ENCODE measurements around the gene TIAM2.

DNA sequence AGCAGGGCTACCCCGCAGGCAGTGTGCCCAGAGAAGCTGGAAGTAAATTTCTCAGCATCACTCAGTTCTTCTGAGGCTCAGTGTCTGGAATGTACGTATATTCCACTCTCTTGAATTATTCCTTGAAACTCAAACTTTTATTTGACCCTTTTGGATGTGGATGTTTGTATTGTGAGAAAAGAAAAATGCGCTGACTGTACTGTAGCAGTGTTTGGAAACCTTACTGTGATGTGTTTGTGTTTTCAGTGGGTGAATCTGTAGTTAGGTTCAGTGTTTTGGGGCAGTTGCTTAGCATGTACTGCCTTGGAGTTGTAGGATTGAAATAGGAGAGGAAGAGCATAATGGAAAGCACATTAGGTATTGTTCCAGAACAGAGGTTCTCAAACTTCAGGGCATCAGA, 13.5 kb downstream of the TIAM2 start:
- TF ChIP-seq EP300 (IDR thresholded peaks at IDR 0.05) = no peak
- TF ChIP-seq POLR2AphosphoS5 (IDR thresholded peaks at IDR 0.05) = no peak
- TF ChIP-seq, protein P1, sequence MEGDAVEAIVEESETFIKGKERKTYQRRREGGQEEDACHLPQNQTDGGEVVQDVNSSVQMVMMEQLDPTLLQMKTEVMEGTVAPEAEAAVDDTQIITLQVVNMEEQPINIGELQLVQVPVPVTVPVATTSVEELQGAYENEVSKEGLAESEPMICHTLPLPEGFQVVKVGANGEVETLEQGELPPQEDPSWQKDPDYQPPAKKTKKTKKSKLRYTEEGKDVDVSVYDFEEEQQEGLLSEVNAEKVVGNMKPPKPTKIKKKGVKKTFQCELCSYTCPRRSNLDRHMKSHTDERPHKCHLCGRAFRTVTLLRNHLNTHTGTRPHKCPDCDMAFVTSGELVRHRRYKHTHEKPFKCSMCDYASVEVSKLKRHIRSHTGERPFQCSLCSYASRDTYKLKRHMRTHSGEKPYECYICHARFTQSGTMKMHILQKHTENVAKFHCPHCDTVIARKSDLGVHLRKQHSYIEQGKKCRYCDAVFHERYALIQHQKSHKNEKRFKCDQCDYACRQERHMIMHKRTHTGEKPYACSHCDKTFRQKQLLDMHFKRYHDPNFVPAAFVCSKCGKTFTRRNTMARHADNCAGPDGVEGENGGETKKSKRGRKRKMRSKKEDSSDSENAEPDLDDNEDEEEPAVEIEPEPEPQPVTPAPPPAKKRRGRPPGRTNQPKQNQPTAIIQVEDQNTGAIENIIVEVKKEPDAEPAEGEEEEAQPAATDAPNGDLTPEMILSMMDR (IDR thresholded peaks at IDR 0.05) = no peak
